Heart left ventricle (tissue), 16 donors: ENCODE data around the gene TAF10. TPM values are rescaled to one million over a fixed set of nuclear protein-coding genes. Genes with fewer than 3 reads are reported as not detected.

Experiments
- ATAC-seq, 4 donors: fragments of 200-7000 bp; cut with Tn5 transposase; one replicate each; pipeline ENCODE4 v1.9.1; 2020 to 2022; ENCODE audit warnings: moderate library complexity in 4 of 4, mild to moderate bottlenecking in 3 of 4, moderate number of reproducible peaks in 1 of 4
- DNase-seq, 5 donors: peaks; one replicate each; pipeline ENCODE4 v3.0.0-alpha.2; 2020
- H3K27ac ChIP-seq, 12 donors: fragments of 200-600 bp; sonication (generic) in 4 of 12; one replicate each; pipeline versions ENCODE4 v1.5.0 to v1.8.0; 2016 to 2022; ENCODE audit warnings: mild to moderate bottlenecking in 2 of 12
- H3K27me3 ChIP-seq, 9 donors: fragments of 200-600 bp; sonication (generic) in 2 of 9; one replicate each; pipeline versions ENCODE4 v1.5.1 to v1.8.0; 2016 to 2022; ENCODE audit warnings: mild to moderate bottlenecking in 3 of 9
- H3K36me3 ChIP-seq, 9 donors: fragments of 200-600 bp; sonication (generic) in 2 of 9; one replicate each; pipeline versions ENCODE4 v1.5.0 to v1.8.0; 2018 to 2022; ENCODE audit warnings: mild to moderate bottlenecking in 2 of 9
- H3K4me1 ChIP-seq, 12 donors: fragments of 200-600 bp; sonication (generic) in 4 of 12; one replicate each; pipeline versions ENCODE4 v1.5.0 to v1.8.0; 2016 to 2022; ENCODE audit warnings: mild to moderate bottlenecking in 3 of 12
- H3K4me3 ChIP-seq, 12 donors: fragments of 200-600 bp; sonication (generic) in 4 of 12; one replicate each; pipeline versions ENCODE4 v1.5.0 to v1.8.0; 2017 to 2022; ENCODE audit warnings: mild to moderate bottlenecking in 9 of 12, moderate library complexity in 4 of 12
- H3K9me3 ChIP-seq, 12 donors: fragments of 200-600 bp; sonication (generic) in 4 of 12; one replicate each; pipeline versions ENCODE4 v1.5.0 to v1.8.0; 2016 to 2022; ENCODE audit warnings: mild to moderate bottlenecking in 1 of 12
- CTCF ChIP-seq, 12 donors: fragments of 200-600 bp; sonication (generic) in 4 of 12; IDR thresholded peaks; one replicate each; pipeline versions ENCODE4 v1.5.0 to v1.8.0; 2018 to 2022; ENCODE audit warnings: antibody characterized with exemption in 12 of 12, mild to moderate bottlenecking in 5 of 12
- POLR2A ChIP-seq, 2 donors: fragments of 450-650 bp; IDR thresholded peaks; one replicate each; pipeline ENCODE4 v1.6.1; 2017; ENCODE audit warnings: antibody characterized with exemption in 2 of 2, mild to moderate bottlenecking in 2 of 2, moderate library complexity in 2 of 2
- WGBS, 4 donors: extraction: QIAGEN DNeasy Blood & Tissue Kit in 2 of 4; methylation state at CpG; one replicate each; pipeline versions ENCODE4 v1.1.5 to v1.1.7; 2013 to 2018; 5-methylcytosine and 5-hydroxymethylcytosine counted together
- intact Hi-C, 10 donors: fragments of 100-400 bp; cut with DNase I; formaldehyde crosslinking; loops; one replicate each; pipeline versions ENCODE4 v1.11.1 to v1.14.2; 2022
- polyA plus RNA-seq, 2 donors: library from polyadenylated mRNA; stranded (reverse); fragments of 200-250 nt; gene quantifications; one replicate each; pipeline ENCODE4 v1.2.3, GENCODE V29; 2013
- total RNA-seq, 9 donors: library from RNA; depleted of rRNA in 2 of 9; stranded (reverse); fragments of >200 nt in 2 of 9; fragmentation: NEBNext Ultra II Directional in 3 of 9; extraction: Animal tissue kit (Norgen Biotek cat#: 25700) in 3 of 9; gene quantifications; one replicate each; pipeline versions ENCODE4 v1.1.0 to v1.2.4, GENCODE V29; 2016 to 2023
- donor health status: ischemic (EF 13 %, LVEDD 7.1; RV severe dilation, severe dysfunction).
- donor health status: healthy with polysubstance abuse.
- donor health status: DM: no; HTN: yes; CAD: no.
- donor health status: DM: no; HTN: no; CAD: no.
- donor health status: ischemic (EF 25% LVEDD 6.9; RV normal size, moderate dysfunction).
- donor health status: ischemic (EF 25% LVEDD 5.7; RV mildly dilated, moderate dysfunction).
- donor health status: healthy.
- donor health status: DM: yes; HTN: yes; CAD: no.
- donor health status: ischemic (EF 35%, LVEDD 5.7; RV mildly dilated, moderate dysfunction).
- donor health status: nonischemic (EF 11% LVEDD 7.7; RV severe dilation, severe dysfunction).
- donor health status: DM: yes; HTN: yes; CAD: no.
- donor health status: PGD.
- donor health status: ischemic (EF 29% LVEDD 5.4; RV normal size, mild dysfunction).
- donor health status: nonischemic (EF 23%, LVEDD 6.1; RV moderate dilation, normal function).

TAF10 gene
- total and polyA plus RNA-seq, 11 donors: 42.3 to 155 (median 99.0) TPM

- no peaks in the 10 kb centered on the region for H3K9me3 ChIP-seq
- DNase-seq (peak in 4 of 5 donors; percentile 56 to 74 (median 64)), ATAC-seq (peak; percentile 55 to 74 (median 66))
- intact Hi-C loops: loop anchor here in 1 of 10 donors (2.0 kb wide), 1 partner anchor 19 kb away; the partner anchor contains the start of gene TPP1
- H3K27ac ChIP-seq: peak overlapping the region in 7 of 12 donors; percentile 1 to 47 (median 25)
- 29 to 32% (median 32%) methylated on average over 3 of the region's 3 CpGs for WGBS, 4 donors
- peaks cover 0 to 76% (median 57%) of the 10 kb centered on the region in 12 donors for H3K4me1 ChIP-seq
- H3K27me3 ChIP-seq: no peaks in the 10 kb centered on the region
- H3K4me3 ChIP-seq: no peak overlapping the region
- TF ChIP-seq POLR2A (IDR thresholded peaks at IDR 0.05) (no peak), CTCF (IDR thresholded peaks at IDR 0.05) (no peak)
- H3K36me3 ChIP-seq: peaks cover 0 to 29% (median 9%) of the 10 kb centered on the region in 9 donors
Measured at GRCh38 chr11:6637871-6638270, 25.9 kb upstream of the TAF10 start.

GRCh38 chr11:6636480-6636879 lies 24.5 kb upstream of the TAF10 start:
- no peak overlapping the region for H3K4me3 ChIP-seq
- intact Hi-C loops: no loop called here
- ATAC-seq (no peak), DNase-seq (no peak)
- TF ChIP-seq POLR2A (IDR thresholded peaks at IDR 0.05): no peak
- TF ChIP-seq CTCF (IDR thresholded peaks at IDR 0.05): no peak
- WGBS, 4 donors: 78 to 89% (median 85%) methylated on average over 3 of the region's 3 CpGs
- peak overlapping the region in 9 of 12 donors; percentile 44 to 94 (median 69) for H3K27ac ChIP-seq
- peaks cover 0 to 70% (median 57%) of the 10 kb centered on the region in 12 donors for H3K4me1 ChIP-seq
- H3K27me3 ChIP-seq: no peaks in the 10 kb centered on the region
- H3K9me3 ChIP-seq: no peaks in the 10 kb centered on the region
- H3K36me3 ChIP-seq: peaks cover 0 to 41% (median 20%) of the 10 kb centered on the region in 9 donors

GRCh38 chr11:6635082-6635932 lies 23.3 kb upstream of the TAF10 start:
- intact Hi-C loops: loop anchor here in 1 of 10 donors (2.0 kb wide), 1 partner anchor 47 kb away; the partner anchor contains the start of gene MRPL17
- Histone ChIP-seq H3K4me1 (peaks cover 0 to 70% (median 57%) of the 10 kb centered on the region in 12 donors), H3K27me3 (no peaks in the 10 kb centered on the region), H3K4me3 (no peak overlapping the region), H3K27ac (peak overlapping the region; percentile 2 to 94 (median 68)), H3K9me3 (no peaks in the 10 kb centered on the region), H3K36me3 (peaks cover 0 to 45% (median 27%) of the 10 kb centered on the region in 9 donors)
- peak; percentile 39 to 77 (median 62) for ATAC-seq
- DNase-seq: peak; percentile 67 to 84 (median 77)
- 48 to 62% (median 51%) methylated on average over 10 of the region's 10 CpGs for WGBS, 4 donors
- TF ChIP-seq POLR2A (IDR thresholded peaks at IDR 0.05) (no peak), CTCF (IDR thresholded peaks at IDR 0.05) (no peak)

- Histone ChIP-seq H3K27ac (peak overlapping the region in 11 of 12 donors; percentile 28 to 94 (median 68)), H3K4me1 (peaks cover 0 to 65% (median 56%) of the 10 kb centered on the region in 12 donors), H3K9me3 (no peaks in the 10 kb centered on the region)
Measured at GRCh38 chr11:6634534-6634933, 22.5 kb upstream of the TAF10 start.

More at GRCh38 chr11:6634534-6634933, 22.5 kb upstream of the TAF10 start:
- 70 to 82% (median 79%) methylated on average over 1 of the region's 1 CpG for WGBS, 4 donors
- H3K4me3 ChIP-seq: no peak overlapping the region
- H3K27me3 ChIP-seq: no peaks in the 10 kb centered on the region
- no peak for TF ChIP-seq CTCF (IDR thresholded peaks at IDR 0.05)
- no peak for TF ChIP-seq POLR2A (IDR thresholded peaks at IDR 0.05)
- intact Hi-C loops: loop anchor here in 1 of 10 donors (2.0 kb wide), 1 partner anchor 48 kb away; the partner anchor contains the start of gene MRPL17
- ATAC-seq (no peak), DNase-seq (no peak)
- peaks cover 0 to 46% (median 35%) of the 10 kb centered on the region in 9 donors for H3K36me3 ChIP-seq
